Midbrain (tissue), 1 donor: ENCODE data around the gene TCEAL5.
"Not testable (repeated sequence)": the region's sequence is repeated elsewhere in the genome, so short reads cannot be mapped to it uniquely, and the experiment has no call there.

Source experiments
- DNase-seq: peaks from one replicate; lab custom pipeline; 2025; lab: John Stamatoyannopoulos, UW

Gene TCEAL5

DNA sequence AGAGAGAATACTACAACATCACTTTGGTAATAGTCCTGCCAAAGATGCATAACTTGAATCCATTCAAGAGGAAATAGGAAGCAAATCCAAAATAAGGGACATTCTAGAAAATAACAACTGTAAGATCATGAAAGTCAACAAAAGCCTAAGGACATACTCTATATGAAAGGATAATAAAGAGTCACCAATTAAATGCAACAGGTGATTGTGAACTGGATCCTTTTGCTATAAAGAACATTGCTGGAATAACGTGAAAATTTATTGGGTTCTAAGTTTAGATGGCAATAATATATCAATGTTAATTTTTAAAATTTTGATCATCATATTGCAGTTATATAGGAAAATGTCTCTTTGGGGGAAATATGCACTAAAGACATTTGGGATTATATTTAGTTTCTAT, 41.7 kb downstream of the TCEAL5 start:
- DNase-seq = no peak

DNA sequence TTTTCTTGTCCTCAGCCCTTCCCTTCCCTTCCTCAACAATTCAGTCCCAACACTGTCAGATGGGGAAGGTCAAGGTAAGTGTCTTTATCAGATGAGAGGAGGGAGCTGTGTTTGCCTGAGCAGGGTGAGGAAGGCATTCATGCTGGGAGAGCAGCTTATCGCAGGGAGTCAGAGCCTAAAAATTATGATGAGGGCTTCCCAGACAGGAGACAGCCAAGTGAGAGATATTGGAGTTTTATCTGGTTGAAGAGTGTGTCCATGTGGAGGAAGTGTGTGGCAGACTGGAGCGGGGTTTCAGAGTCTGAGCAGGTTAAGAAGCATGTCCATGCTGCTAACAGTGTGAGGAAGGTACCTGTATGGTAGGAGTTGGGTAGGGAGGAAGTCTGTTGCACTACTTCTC, 43.3 kb downstream of the TCEAL5 start:
- DNase-seq = no peak

DNA sequence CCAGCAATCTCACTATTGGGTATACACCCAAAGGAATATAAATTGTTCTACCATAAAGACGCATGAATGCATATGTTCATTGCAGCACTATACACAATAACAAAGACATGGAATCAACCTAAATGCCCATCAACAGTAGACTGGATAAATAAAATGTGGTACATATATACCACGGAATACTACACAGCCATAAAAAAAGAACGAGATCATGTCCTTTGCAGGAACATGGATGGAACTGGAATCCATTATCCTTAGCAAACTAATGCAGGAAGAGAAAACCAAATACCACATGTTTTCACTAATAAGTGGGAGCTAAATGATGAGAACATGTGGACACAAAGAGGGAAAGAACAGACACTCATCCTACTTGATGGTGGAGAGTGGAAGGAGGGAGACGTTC, 50.6 kb downstream of the TCEAL5 start:
- DNase-seq = not testable (repeated sequence)
